GM18526 (cell line): ENCODE data around the gene CARMIL3.

ENCODE experiments used
- POLR2A ChIP-seq: IDR thresholded peaks from 3 replicates; pipeline ENCODE4 v1.6.1; 2011; ENCODE audit not compliant: insufficient read length; ENCODE audit errors: extremely low read depth

The CARMIL3 gene

DNA sequence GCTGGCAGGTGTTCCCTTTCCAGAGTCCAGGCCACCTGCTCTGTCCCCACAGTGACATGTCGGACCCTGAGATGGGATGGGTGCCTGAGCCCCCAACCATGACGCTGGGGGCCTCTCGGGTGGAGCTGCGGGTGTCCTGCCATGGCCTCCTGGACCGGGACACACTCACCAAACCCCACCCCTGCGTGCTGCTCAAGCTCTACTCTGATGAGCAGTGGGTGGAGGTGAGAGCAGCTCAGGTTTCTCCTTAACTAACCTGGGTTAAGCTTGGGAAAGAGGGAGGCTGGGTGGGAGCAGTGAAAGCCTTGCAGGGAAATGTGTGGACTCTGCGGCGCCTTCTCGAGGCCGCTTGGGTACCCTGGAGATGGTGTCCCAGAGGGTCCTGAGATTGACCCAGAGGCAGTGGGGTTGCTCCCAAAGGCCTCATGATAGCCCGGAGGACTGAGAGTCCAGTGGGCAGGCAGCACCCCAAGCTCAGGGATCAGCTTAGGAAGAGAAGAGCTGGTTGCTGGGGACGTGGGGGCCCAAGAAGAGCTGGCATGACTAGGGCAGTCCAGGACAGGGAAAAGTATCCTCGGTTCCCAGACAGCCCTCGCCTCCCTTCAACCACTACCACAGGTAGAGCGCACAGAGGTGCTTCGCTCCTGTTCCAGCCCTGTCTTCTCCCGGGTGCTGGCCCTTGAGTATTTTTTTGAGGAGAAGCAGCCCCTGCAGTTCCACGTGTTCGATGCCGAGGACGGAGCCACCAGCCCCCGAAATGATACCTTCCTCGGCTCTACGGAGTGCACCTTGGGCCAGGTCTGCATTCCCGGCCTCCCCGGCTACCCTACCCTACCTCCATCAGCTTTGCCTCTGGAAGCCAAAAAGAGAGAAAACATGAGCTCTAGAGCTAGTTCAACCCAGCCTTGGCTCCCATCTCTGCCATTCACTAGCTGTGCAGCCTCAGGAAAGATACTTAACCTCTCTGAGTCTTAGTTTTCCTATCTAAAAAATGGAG, 21.4 kb downstream of the CARMIL3 start:
- TF ChIP-seq POLR2A, result no peak

DNA sequence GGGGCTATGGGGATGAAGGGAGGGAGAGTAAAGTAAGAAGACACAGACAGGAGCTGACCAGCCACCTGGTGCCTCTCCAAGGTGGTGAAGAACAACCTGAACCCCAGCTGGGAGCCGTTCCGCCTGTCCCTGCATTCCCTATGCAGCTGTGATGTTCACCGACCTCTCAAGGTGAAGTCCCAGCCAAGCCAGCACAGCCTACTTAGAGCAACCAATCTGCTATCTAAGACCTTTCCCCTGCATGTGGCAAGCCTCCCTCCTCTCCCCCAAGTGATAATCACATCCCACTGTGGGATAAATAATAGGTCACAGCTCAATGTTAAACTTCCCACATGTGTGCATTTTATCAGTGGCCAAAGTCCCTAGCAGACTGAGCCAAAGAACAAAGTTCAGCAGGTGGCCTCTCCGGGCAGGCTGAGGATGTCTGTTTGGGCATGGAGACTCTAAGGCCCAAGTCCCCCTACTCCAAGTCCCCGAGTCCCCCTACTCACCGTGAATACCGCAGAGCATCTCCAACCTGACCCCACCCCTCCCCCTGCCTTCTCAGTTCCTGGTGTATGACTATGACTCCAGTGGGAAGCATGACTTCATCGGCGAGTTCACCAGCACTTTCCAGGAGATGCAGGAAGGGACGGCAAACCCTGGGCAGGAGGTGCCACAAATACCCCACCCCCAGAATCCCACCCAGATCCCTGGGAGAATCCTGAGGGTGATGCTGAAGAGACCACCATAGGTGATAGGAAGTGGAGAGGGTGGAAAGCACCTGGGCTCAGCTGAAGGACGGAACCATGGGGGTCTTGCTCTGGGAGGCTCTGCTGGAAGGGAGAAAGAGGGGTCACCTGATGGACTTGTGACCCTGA, 23.0 kb downstream of the CARMIL3 start:
- no peak for TF ChIP-seq POLR2A

DNA sequence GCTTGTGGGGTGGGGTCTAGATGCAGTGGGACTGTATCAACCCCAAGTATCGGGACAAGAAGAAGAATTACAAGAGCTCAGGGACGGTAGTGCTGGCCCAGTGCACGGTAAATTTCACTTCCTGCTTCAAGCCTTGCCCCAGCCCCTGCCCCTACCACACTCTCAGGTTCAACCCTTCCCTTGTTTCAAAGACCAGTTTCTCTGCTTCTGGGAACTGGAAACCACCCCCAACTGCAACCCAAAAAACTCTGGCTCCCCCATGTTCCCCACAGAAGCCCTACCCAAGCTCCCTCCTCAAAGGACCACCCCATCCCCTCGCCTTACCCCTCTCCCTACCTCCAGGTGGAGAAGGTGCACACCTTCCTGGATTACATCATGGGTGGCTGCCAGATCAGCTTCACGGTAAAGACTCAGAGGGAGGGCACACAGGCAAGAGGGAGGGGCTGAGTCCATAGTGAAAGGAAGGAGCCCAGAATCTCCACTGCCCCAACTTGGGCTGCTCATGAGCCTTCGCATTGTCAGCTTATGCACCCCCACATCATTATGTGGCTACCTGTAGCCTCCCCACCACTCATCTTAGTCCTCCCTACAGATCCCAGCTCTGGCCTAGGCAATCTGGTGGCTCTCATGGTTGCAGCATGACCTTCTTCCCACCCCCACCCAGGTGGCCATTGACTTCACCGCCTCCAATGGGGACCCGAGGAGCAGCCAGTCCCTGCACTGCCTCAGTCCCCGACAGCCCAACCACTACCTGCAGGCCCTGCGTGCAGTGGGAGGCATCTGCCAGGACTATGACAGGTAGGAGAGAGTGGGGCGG, 23.9 kb downstream of the CARMIL3 start:
- no peak for TF ChIP-seq POLR2A

DNA sequence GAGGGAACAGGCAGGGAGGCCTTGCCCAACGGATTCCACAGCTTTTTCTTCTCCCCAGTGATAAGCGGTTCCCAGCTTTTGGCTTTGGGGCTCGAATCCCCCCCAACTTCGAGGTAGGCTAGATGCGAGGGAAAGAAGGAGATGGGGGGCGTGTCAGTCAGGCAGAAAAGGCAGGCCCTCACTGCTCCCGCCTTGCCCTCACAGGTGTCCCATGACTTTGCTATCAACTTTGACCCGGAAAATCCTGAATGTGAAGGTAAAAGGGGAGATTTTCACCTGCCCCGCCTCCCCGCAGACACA, 24.4 kb downstream of the CARMIL3 start:
- TF ChIP-seq POLR2A, result no peak

DNA sequence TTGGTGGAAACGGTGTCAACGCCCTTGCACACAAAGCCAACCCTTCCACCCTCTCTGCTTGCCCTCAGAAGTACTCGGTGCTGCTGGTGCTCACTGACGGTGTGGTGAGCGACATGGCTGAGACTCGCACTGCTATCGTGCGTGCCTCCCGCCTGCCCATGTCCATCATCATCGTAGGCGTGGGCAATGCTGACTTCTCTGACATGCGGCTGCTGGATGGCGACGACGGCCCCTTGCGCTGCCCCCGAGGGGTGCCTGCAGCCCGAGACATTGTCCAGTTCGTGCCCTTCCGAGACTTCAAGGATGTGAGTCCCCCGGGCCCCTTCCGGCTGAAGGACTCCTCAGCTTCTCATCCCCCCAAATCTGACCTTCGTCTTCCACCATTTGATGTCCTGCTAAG, 25.3 kb downstream of the CARMIL3 start:
- no peak for TF ChIP-seq POLR2A

DNA sequence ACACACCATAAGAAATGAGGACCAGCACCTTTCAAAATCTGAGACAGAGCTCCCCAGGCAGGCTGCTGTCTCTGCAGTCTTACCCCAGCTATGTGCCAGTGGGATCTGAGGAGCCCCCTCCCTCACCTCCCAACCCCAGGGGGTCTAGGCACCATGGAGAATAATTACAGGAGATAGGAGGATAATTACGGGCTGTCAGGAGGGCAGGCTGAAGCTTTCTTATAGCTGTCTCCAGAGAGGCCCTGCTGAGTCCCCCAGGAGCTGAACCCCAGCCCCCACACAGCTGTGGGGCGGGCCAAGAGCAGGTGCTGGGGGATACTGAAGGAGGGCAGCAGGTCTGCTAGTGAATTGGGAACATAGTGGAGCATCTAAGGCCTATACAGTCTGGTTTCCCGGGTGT, 26.3 kb downstream of the CARMIL3 start:
- TF ChIP-seq POLR2A, result no peak

DNA sequence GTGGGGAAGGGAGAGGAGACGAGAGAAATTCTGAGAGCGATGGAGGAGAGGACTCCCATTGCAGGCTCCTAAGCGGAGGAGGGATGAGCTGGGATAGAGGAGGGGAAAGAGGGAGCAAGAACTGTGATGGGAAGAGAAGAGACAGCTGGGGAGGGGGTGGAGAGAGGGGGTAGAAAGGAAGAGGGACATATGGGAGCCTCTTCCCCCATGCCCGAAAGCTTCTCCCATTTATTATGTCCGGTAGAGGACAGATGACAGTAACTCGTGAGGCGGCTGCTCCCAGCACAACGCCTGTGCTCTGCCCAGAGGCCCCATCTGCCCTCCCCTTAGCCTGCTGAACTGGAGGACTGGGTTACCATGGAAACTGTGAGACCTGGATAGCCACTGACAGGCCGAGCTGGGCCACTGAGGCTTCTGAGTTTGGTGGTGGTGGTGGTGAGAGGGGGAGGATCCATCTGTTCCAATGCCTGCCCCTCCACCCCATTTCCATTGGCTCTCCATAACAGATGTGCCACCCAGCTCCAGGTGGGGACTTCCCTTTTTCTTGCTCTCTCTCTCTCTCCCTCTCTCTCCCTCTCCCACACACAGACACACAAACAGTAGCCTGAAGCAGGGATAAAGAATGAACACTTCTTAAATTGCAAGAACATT, 27.8 kb downstream of the CARMIL3 start:
- no peak for TF ChIP-seq POLR2A

DNA sequence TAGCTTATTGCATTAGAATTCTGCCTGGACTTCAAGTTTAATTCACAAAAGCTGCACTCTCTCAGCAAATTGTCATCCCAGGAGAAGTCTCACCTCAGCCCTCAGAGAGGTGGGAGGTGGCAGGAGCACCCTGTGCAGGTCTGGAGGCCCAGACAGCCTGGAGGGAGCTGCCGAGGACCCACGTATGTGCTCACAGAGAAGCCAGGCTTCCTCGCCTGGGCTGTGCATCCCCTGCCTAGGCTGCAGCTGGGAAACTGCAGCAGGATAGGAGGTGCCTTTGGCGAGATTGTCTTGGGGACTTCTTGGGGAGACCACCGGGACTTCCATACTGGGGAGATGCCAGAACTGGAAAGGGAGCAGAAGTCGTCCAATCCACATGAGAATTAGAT, 28.3 kb downstream of the CARMIL3 start:
- no peak for TF ChIP-seq POLR2A

DNA sequence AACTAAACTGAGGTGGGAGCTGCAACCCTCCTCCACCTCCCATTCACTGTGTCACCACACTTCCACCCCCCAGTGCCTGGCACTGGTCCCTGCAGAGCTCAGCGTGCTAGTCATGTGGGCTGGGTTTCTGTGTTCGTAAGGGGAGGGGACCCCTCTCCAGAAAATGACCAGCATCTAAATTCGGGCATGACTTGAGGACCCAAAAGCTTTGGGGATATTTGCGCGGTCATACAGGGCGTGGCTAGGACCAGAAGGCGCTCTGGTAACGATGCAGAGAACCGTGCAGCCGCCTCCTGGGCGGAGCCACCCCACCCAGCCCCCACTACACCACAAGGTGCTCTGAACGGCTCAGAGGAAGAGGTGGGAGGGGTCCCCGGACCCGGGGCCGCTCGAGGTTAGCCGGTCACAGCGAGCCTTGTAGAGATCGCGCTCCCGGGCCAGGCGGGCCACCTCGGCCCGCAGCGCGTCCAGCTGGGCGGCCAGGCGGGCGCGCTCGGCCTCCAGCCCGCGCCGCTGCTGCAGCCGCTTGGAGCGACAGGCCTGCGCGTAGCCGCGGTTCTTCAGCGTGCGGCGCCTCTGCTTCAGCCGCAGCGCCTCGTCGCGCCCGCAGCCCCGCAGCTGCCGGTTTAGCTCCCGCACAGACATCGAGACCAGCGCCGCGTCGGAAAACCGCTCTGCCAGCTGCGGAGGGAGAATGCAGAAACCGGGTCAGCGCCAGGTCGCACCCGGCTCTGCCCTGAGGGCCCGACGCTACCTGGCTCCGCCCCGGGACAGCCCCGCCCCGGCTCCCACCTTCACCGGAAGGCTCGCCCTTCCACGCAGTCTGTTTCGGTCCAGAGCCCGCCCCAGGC, 29.3 kb downstream of the CARMIL3 start:
- peak; percentile 72 for TF ChIP-seq POLR2A

DNA sequence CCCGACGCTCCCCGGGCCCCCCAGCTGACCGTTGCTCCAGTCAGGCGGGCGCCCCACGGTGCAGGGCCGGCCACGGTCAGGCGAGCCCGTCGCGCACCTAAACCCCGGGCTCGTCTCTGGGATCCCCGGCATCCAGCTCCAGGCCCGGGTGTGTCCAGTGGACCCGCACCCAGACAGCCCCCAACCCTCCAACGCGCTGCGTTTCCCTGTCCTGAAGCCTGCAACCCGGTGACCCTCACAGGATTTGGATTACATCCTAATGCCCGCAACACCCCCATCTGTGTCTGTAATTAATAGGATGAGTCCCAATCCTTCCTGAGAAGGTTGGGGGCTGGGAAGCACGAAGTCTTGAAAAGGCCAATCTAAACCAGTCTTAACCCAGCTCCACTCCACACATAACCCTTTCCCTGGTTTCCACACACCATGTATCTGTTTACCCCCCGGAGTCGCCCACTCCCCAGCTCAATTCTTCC, 30.0 kb downstream of the CARMIL3 start:
- no peak for TF ChIP-seq POLR2A

DNA sequence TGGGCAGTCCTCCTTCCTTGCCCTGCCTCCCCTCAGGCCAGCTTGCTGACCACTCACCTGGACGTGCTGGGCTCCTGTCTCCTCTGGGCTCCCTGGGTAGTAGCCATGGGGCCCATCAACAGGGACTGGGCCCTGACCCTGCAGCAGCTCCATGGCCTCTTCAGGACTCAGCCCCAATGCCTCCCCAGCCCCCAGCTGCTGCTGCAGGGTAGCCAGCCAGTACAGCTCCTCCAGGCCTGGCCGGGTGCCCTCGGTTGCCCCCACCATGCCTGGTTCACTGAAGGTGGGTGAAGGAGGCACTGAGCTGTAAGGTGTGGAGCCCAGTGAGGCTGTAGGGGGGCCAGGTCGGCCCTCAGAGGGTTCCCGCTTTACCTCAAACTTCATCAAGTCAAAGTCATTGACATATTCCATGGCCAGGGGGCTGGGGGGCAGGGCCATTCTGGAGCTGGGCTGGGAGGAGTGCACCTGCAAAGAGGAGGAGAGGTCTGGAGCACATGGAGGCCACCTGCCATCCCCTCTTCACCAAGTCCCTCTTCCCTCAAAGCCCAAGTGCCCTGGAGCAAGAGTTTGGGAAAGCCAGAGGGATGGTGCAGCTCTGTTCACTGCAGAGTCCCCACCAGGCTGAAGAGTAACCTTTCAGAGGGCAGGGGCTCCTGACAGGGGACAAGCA, 30.7 kb downstream of the CARMIL3 start:
- no peak for TF ChIP-seq POLR2A

DNA sequence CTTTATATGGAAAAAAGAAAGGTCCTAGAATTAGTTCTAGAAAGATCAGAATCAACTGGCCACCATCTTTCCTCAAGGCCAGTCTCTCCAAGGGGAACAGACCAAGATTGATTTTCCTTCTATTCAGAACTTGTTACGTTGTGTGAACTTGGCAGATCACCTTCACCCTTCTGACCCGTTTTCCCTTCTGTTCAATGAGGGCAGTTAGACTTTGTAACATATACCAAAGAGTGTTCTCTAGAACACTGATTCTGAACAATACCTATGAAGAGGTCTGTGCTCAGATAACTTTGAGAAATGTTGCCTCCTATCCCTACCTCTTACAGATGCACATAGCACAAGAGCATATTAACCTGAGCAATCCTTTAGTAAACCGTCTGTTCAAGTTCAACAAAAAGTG, 31.7 kb downstream of the CARMIL3 start:
- no peak for TF ChIP-seq POLR2A

DNA sequence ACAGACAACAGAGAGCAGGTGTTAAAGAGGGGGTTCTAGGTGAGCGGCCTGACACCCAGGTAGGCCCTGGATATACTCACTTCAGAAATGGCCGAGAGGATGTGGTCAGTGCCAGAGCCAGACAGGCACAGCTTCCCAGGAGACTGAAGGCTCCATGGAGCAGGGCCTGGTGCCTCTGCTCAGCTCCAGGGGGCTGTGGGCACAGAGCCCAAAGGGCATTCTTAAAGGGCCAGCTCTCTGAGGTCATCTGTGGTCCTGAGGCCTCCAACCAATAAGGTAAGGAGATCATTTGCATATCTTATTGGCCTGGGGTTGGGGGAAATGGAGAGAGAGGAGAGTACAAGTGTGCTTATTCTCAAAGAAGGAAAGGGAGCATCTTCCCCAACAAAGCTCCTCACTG, 32.6 kb downstream of the CARMIL3 start:
- TF ChIP-seq POLR2A, result no peak
